Rectal smooth muscle tissue (tissue), 1 donor: ENCODE results near the gene CDKN1C.
"Not testable (repeated sequence)": the region's sequence is repeated elsewhere in the genome, so short reads cannot be mapped to it uniquely, and the experiment has no call there.

Source experiments
- H3K27ac ChIP-seq: one replicate; pipeline ENCODE4 v1.7.0; 2013; ENCODE audit warnings: low read depth, low read length, inconsistent platforms
- H3K27me3 ChIP-seq: one replicate; pipeline ENCODE4 v1.7.0; 2013; ENCODE audit warnings: low read length; ENCODE audit not compliant: control insufficient read depth, insufficient read depth
- H3K36me3 ChIP-seq: one replicate; pipeline ENCODE4 v1.7.0; 2013; ENCODE audit warnings: low read length; ENCODE audit not compliant: control insufficient read depth, insufficient read depth
- H3K4me1 ChIP-seq: one replicate; pipeline ENCODE4 v1.7.0; 2013; ENCODE audit warnings: low read length; ENCODE audit not compliant: control insufficient read depth, insufficient read depth
- H3K4me3 ChIP-seq: one replicate; pipeline ENCODE4 v1.7.0; 2013; ENCODE audit warnings: low read length
- H3K9ac ChIP-seq: one replicate; pipeline ENCODE4 v1.7.0; 2013; ENCODE audit warnings: low read length

CDKN1C gene

DNA sequence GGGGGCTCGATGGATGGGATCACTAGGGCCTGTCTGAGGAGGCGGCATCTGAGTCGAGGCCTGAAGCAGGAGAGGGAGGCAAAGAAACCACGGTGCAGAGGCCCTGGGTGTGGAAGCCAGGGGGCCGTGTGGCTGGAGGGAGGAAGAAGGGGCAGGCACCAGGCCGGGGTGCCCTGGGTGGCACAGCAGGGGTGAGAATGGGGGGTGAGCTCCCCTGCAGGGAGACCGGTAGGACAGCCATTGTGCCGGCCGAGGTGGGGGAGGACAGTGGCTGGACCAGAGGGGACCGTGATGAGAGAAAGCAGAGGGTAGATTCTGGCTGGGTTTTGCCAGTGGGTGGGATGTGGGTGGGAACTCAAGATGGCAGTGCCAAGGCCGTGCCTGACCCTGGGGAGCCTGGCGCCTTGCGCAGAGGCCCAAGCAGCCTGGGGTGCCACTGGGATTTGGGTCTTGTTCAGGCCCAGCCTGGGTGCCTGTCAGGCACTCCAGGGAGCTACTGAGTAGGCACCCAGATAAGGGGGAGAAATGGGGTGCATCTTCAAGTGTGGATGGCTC, 24.9 kb upstream of the CDKN1C start:
- Histone ChIP-seq H3K9ac (no peak overlapping the region), H3K4me1 (no peaks in the 10 kb centered on the region), H3K27me3 (no peaks in the 10 kb centered on the region), H3K4me3 (no peak overlapping the region), H3K36me3 (no peaks in the 10 kb centered on the region), H3K27ac (no peak overlapping the region)

DNA sequence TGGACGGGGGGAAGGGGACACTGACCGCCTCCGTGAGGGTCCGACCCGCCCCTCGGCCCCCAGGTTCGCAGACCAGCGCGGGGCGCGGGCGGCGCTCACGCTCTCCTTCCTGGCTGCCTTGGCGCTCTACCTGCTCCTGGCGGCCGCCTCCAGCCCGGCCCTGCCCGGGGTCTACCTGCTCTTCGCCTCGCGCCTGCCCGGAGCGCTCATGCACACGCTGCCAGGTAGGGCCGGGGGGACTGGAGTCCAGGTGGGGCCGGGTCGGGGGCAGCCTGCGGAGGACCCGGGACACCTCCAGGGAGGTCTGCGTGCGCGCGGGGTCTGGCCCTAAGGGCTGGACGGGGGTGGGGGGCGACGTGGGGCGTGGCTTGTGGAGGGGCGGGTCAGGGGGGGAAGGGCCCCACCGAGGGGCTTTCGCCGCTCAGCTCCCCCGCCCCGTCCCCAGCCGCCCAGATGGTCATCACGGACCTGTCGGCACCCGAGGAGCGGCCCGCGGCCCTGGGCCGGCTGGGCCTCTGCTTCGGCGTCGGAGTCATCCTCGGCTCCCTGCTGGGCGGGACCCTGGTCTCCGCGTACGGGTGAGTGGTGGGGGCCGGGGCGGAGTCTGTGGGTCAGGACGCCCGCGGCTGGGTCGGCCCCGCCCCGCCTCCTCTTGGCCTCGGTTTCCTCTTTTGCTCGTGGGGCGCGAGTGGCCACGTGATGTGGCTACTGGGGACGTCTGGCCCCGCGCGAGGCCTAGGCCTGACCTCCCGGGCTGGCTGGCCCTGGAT, 23.7 kb upstream of the CDKN1C start:
- Histone ChIP-seq H3K4me1 (no peaks in the 10 kb centered on the region), H3K4me3 (no peak overlapping the region), H3K9ac (no peak overlapping the region), H3K27ac (no peak overlapping the region), H3K36me3 (no peaks in the 10 kb centered on the region), H3K27me3 (no peaks in the 10 kb centered on the region)

DNA sequence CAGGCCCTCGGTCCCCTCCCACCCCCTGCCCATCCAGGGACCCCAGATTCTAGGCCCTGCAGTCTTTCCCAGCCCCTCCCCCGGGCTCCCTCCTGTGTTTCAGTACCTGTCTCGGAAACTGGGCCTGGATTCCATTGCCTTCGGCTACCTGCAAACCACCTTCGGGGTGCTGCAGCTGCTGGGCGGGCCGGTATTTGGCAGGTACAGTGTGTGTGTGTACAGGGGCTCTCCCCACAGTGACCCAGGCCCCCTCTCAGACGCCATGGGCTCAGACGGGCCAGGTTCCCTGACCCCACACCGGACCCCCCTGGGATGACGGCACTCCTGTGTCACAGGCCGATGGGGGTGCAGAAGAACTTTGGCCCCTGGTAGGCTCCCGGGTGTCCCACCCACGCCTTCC, 22.6 kb upstream of the CDKN1C start:
- Histone ChIP-seq H3K27ac (no peak overlapping the region), H3K4me1 (no peaks in the 10 kb centered on the region), H3K9ac (no peak overlapping the region), H3K36me3 (no peaks in the 10 kb centered on the region), H3K4me3 (no peak overlapping the region), H3K27me3 (no peaks in the 10 kb centered on the region)

DNA sequence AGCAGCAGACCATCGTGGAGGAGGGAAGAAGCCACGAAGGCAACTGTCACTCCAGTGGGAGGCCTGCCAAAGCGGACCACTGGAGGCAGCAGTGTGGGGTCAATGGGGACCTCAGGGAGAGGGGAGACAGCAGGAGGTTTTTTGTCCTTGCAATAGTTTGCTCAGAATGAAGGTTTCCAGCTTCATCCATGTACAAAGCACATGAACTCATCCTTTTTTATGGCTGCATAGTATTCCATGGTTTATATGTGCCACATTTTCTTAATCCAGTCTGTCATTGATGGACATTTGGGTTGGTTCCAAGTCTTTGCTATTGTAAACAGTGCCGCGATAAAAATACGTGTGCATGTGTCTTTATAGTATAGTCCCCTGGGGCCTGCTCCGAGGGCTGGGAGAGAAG, 19.7 kb upstream of the CDKN1C start:
- H3K4me1 ChIP-seq, H3K27me3 ChIP-seq, H3K9ac ChIP-seq, H3K27ac ChIP-seq, H3K4me3 ChIP-seq, H3K36me3 ChIP-seq: not testable (repeated sequence)

DNA sequence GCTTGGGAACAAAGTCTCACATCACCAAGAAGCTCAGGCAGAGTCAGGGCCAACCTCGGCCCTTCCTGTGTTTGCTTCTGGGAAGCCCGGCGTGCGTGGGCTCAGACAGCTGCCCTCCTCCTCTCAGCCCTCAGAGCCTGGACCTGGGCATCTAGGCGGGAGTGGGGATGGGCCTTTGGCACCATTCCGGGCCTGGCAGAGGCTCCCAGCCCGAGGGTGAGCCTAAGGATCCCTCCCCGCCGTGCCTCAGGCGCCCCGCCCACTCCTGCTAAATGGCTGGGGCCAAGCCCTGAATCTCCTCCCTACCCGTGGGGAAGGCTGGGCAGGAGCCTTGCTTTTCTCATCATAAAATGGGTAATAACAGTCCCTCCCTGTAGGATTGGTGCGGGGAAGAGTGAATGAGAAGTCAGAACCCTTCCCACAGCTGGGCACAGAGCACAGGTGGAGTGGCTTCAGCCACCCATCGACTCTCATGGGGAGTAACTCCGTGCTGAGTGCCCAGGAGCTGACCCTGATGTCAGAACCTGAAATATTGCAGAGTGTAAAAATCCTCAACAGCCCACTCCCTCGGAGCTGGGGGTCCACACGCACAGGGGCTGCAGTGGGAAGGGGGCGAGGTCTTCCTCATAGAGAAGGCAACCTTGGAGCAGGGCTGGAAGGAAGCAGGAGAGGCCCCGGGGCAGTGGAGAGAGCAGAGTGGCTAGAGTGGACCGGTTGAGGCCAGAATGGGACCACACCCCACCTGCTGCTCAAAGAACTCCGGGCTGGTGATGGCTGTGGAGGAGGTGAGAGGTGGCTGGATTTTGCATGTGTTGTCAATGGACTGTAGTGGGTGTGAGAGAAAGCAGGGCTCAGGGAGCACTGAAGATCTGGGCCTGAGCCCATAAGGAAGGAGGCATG, 18.8 kb upstream of the CDKN1C start:
- peaks cover 3% of the 10 kb centered on the region for H3K4me1 ChIP-seq
- peak overlapping the region; percentile 26 for H3K4me3 ChIP-seq
- no peaks in the 10 kb centered on the region for H3K36me3 ChIP-seq
- no peak overlapping the region for H3K27ac ChIP-seq
- H3K9ac ChIP-seq = no peak overlapping the region
- no peaks in the 10 kb centered on the region for H3K27me3 ChIP-seq

DNA sequence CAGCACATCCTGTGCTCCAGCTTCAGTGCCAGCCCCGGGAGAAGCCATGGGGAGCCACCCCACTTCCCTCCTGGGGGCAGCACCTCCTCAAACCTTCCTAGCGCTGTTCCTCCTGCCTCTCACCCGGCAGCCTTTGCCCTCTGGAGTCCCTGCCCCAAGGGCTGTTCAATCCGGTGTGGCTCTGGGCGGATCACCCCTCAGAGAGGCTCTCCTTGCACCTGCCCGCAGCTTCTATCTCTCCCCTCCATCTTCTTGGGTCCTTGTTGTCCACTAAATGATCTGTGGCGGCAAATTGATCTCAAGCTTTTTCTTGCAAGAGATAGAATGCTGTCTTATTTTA, 18.1 kb upstream of the CDKN1C start:
- Histone ChIP-seq H3K27ac (no peak overlapping the region), H3K9ac (no peak overlapping the region), H3K36me3 (no peaks in the 10 kb centered on the region), H3K27me3 (no peaks in the 10 kb centered on the region), H3K4me3 (peak overlapping the region; percentile 82), H3K4me1 (peaks cover 3% of the 10 kb centered on the region)

DNA sequence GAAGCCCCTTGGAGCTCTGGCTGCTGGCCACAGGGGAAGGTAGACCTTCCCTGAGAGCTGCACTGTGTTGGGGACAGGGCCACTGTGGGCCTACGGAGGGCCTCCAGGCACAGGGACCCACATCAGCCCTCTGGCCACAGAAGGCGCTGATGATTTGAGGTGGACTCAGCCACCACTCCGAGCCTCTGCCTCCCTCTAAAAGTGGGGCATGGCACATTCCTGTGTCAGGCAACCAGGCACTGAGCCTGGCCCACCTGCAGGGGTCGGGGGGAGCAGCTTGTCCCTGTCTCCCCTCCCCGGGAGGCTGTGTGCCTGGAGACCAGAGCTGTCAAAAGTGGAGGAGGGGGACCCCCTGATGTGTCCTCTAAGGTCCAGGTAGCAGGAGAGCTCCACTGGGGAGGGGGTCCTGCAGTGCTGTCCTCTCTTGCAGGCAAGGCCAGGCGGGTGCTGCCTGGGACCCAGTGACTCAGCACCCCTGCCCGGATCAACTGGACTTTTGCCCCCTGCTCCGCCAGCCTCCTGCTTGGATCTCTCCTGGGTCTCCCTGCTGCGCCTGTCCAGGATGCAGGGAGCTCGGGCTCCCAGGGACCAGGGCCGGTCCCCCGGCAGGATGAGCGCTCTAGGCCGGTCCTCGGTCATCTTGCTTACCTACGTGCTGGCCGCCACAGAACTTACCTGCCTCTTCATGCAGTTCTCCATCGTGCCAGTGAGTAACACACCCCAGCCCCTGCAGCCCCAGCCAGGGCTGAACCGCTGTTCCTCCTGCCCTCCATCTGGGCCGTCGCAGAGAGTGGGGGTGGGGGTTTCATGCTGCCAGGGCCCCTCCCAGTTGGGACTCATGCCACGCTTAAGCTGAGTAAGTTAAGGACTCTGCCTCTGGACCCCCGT, 17.5 kb upstream of the CDKN1C start:
- H3K4me1 ChIP-seq = peaks cover 3% of the 10 kb centered on the region
- H3K4me3 ChIP-seq = peak overlapping the region; percentile 82
- peak overlapping the region; percentile 17 for H3K27ac ChIP-seq
- peak overlapping the region; percentile 51 for H3K9ac ChIP-seq
- H3K27me3 ChIP-seq = no peaks in the 10 kb centered on the region
- no peaks in the 10 kb centered on the region for H3K36me3 ChIP-seq

DNA sequence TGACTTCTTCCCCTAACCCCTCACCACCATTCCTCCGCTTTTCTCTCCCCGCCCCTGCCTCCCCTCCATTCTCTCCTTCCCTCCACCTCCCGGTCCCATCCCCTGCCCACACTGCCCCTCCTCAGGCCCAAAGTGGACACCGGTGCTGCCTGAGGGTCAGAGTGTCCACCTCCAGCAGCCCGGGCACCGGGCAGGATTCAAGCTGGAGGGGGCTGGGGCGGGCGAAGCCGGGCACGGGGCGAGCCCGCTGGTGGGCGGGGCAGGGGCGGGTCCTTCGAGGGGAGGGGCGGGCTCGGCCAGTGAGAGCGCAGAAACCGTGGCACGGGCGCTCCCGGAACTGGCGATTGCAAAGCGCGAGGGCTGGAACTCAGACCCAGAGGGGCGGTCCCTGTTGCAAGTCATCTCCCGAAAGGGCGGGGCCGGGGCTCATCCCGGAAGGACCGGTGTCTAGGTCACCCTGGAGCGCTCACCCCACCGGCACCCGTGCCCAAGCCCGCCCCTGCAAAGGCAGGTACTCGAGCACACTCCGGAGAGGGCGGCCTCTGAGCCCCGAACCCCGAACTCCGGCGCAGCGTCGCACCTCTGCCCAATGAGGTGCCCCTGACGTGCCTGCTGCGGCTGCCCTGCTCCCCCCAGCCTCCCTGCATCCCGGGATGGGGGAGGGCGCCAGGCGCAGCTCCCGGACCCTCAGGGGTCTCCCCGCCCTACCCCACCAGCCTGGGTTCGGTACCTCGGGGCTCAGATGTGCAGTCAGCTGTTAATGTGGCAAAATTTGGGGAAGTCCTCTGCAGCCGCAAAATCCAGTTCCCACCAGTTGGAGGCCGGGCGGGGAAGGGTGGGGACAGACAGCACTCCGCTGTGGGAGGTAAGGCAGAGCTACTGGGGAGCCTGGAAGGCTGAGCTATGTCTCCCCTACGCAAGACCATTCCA, 16.5 kb upstream of the CDKN1C start:
- Histone ChIP-seq H3K9ac (peak overlapping the region; percentile 51), H3K27me3 (no peaks in the 10 kb centered on the region), H3K4me1 (peaks cover 3% of the 10 kb centered on the region), H3K4me3 (peak overlapping the region; percentile 82), H3K27ac (peak overlapping the region; percentile 44), H3K36me3 (no peaks in the 10 kb centered on the region)

DNA sequence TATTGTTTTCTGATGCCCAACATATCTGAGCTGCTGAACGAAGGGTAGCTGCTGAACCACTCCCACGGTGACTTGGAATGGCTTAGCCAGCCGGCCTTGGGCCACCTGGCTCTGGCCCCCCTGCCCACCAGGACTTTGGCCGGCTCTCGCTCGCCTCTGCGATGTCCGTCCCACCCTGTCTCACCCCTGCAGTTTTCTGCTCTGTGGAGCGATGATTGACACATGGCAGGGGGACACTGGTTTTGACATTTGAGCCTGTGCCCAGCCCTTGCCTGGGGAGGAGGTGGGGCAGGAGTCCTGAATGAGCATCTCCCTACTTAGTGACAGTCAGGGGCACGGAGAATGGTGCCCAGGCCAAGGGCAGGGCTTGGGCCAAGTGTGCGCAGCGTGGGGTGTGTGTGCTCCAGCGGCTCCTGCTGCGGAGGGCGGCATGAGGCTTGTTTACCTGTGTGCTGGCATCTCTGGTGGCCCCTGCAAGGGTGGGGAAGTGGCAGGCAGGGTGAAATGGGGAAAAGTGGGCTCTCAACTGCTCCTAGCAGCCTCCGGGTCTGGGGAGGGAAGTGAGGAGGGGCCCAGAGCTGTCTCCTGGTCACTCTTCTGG, 15.7 kb upstream of the CDKN1C start:
- Histone ChIP-seq H3K4me1 (peaks cover 3% of the 10 kb centered on the region), H3K36me3 (no peaks in the 10 kb centered on the region), H3K4me3 (peak overlapping the region; percentile 57), H3K9ac (no peak overlapping the region), H3K27me3 (no peaks in the 10 kb centered on the region), H3K27ac (no peak overlapping the region)

DNA sequence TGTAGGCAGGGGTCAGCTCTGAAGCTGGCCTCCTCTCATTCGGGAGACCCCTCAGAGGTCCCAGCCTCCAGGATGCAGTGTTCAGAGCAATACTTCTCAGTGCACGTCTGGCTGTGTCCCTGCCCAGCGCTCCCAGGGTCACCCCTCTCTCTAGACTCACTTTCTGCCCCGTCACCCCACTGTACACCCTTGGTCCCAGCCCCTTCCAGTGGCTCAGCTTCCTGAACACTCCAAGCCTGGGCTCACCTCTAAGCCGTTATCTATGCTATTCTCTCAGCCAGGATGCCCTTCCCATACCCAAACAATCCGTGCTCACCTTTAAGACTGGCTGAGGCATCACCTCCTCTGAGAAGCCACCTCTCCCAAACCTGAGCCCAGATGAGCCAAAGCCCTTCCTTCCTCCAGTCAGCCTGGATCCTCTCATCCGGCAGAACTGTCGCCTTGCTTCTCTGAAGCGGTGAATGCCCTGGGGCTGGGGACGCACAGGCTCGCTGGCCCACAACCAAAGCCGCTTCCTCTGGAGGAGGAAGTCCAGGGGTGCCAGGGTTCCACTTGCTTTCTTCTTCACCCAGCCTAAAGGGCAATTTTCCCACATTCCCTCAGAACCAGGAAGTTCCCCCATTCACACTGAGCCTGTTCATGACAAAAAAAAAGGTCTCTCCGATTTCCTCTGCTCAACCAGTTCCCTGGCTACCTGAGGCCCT, 13.7 kb upstream of the CDKN1C start:
- H3K9ac ChIP-seq = no peak overlapping the region
- H3K36me3 ChIP-seq = no peaks in the 10 kb centered on the region
- H3K27ac ChIP-seq = no peak overlapping the region
- no peaks in the 10 kb centered on the region for H3K27me3 ChIP-seq
- no peak overlapping the region for H3K4me3 ChIP-seq
- peaks cover 3% of the 10 kb centered on the region for H3K4me1 ChIP-seq
